A673 (cell line): ENCODE measurements around the gene PIGL. TPM values are rescaled to one million over a fixed set of nuclear protein-coding genes. Genes with fewer than 3 reads are reported as not detected.

Experiments used
- BruUV-seq: library from RNA; stranded (reverse); fragments of 400-500 nt; replicated peaks from 2 replicates; lab custom pipeline; 2021; lab: Mats Ljungman, UMichigan
- CTCF ChIA-PET: fragments of 300-600 bp; sonication (Branson Sonifier 250); formaldehyde crosslinking; loops from one replicate; lab custom pipeline; 2022; ENCODE audit warnings: antibody characterized with exemption; lab: Charles Lee
- POLR2A ChIA-PET: fragments of 300-600 bp; sonication (Branson Sonifier 250); formaldehyde crosslinking; loops from one replicate; lab custom pipeline; 2022; ENCODE audit warnings: antibody characterized with exemption; ENCODE audit not compliant: low non-redundant PET; lab: Charles Lee
- DNase-seq: peaks from one replicate; pipeline ENCODE4 v3.0.0-alpha.2; 2015; ENCODE audit warnings: low spot score
- H3K27ac ChIP-seq: fragments of 200-600 bp; sonication (generic); 2 replicates; pipeline ENCODE4 v1.5.1; 2016; ENCODE audit warnings: mixed run types, low read depth, mild to moderate bottlenecking, mixed read lengths, antibody characterized with exemption, low read length; ENCODE audit not compliant: poor library complexity, severe bottlenecking
- H3K27me3 ChIP-seq: fragments of 200-600 bp; sonication (generic); replicated peaks from 2 replicates; pipeline ENCODE4 v1.6.1; 2017; ENCODE audit warnings: mixed run types, low read depth, mild to moderate bottlenecking, mixed read lengths, antibody characterized with exemption, low read length; ENCODE audit not compliant: insufficient read depth, poor library complexity
- H3K36me3 ChIP-seq: fragments of 200-600 bp; sonication (generic); 2 replicates; pipeline ENCODE4 v1.6.1; 2016; ENCODE audit warnings: mixed run types, mild to moderate bottlenecking, mixed read lengths, antibody characterized with exemption, low read length; ENCODE audit not compliant: insufficient read depth, poor library complexity, severe bottlenecking
- H3K4me1 ChIP-seq: fragments of 200-600 bp; sonication (generic); 2 replicates; pipeline ENCODE4 v1.6.1; 2017; ENCODE audit warnings: mixed run types, mild to moderate bottlenecking, mixed read lengths, antibody characterized with exemption, low read length; ENCODE audit not compliant: insufficient read depth, poor library complexity, severe bottlenecking
- H3K4me3 ChIP-seq: fragments of 200-600 bp; sonication (generic); 2 replicates; pipeline ENCODE4 v1.5.1; 2016; ENCODE audit warnings: low read depth, mixed run types, mild to moderate bottlenecking, mixed read lengths, low read length; ENCODE audit not compliant: poor library complexity, severe bottlenecking
- H3K9me3 ChIP-seq: fragments of 200-600 bp; sonication (generic); 2 replicates; pipeline ENCODE4 v1.6.1; 2016; ENCODE audit warnings: mixed run types, low read depth, mild to moderate bottlenecking, mixed read lengths, antibody characterized with exemption, low read length; ENCODE audit not compliant: poor library complexity, severe bottlenecking
- EZH2 ChIP-seq: fragments of 200-600 bp; sonication (generic); IDR thresholded peaks from 2 replicates; pipeline ENCODE4 v1.6.1; 2017; ENCODE audit warnings: borderline replicate concordance, low read depth, mild to moderate bottlenecking, mixed read lengths, antibody characterized with exemption, low read length; ENCODE audit not compliant: poor library complexity, severe bottlenecking
- intact Hi-C: fragments of 100-400 bp; cut with micrococcal nuclease; formaldehyde crosslinking; loops from one replicate; pipeline ENCODE4 v1.10.0; 2022; ENCODE audit not compliant: unreplicated experiment
- total RNA-seq: library from RNA; stranded (reverse); gene quantifications from 2 replicates; pipeline ENCODE4 v1.2.3, GENCODE V29; 2021
- TF ChIP-seq, protein P1 (sequence below): fragments of 300-800, 200-600 bp; sonication (generic); conservative IDR thresholded peaks from 2 replicates; pipeline ENCODE4 v1.5.1; 2017; ENCODE audit warnings: low read depth, mild to moderate bottlenecking, antibody characterized with exemption, low read length, moderate library complexity, mixed read lengths

PIGL gene
- total RNA-seq, 1 experiment from 2014 or later = 31.7 TPM

DNA sequence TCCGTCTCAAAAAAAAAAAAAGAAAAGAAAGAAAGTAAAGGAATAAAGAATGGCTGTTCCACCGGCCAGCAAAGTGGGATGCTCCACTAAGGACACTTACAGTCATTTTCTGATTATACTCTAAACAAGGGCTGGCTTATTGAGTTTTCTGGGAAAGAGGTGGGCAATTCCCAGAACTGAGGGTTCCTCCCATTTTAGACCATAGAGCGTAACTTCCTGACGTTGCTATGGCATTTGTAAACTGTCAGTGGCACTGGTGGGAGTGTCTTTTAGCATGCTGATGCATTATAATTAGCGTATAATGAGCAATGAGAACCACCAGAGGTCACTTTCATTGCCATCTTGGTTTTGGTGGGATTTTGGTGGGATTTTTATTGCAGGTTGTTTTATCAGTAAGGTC is 58.0 kb downstream of the PIGL start:
- Histone ChIP-seq H3K36me3 (no peaks in the 10 kb centered on the region), H3K27ac (no peak overlapping the region), H3K9me3 (no peaks in the 10 kb centered on the region), H3K4me1 (no peaks in the 10 kb centered on the region), H3K4me3 (no peak overlapping the region), H3K27me3 (no peaks in the 10 kb centered on the region)
- ChIA-PET POLR2A (no interaction called here), CTCF (no interaction called here)
- DNase-seq = no peak
- BruUV-seq = no TSS peak
- intact Hi-C loops = no loop called here
- TF ChIP-seq EZH2 = no peak
- TF ChIP-seq, protein P1, sequence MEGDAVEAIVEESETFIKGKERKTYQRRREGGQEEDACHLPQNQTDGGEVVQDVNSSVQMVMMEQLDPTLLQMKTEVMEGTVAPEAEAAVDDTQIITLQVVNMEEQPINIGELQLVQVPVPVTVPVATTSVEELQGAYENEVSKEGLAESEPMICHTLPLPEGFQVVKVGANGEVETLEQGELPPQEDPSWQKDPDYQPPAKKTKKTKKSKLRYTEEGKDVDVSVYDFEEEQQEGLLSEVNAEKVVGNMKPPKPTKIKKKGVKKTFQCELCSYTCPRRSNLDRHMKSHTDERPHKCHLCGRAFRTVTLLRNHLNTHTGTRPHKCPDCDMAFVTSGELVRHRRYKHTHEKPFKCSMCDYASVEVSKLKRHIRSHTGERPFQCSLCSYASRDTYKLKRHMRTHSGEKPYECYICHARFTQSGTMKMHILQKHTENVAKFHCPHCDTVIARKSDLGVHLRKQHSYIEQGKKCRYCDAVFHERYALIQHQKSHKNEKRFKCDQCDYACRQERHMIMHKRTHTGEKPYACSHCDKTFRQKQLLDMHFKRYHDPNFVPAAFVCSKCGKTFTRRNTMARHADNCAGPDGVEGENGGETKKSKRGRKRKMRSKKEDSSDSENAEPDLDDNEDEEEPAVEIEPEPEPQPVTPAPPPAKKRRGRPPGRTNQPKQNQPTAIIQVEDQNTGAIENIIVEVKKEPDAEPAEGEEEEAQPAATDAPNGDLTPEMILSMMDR = no peak

DNA sequence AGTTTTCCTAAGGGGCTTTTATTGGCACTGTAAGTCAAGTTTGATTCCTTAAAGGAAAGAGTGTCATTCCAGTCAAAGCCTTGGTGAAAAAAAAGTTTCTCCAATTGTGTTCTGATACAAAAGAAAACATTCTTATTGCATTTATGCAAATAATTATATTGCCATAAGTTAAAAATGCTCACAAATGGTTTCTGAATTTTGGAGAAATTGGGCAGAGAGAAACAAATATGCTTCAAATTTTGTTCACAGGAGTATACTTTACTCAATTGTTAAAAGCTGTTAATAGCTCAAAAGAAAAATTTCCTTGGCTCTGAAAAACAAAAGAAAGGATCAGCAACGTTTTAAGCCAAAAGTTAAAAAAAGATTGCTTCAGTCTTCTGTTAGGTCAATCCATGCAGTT is 60.2 kb downstream of the PIGL start:
- no peaks in the 10 kb centered on the region for H3K27me3 ChIP-seq
- no peaks in the 10 kb centered on the region for H3K4me1 ChIP-seq
- H3K4me3 ChIP-seq = no peak overlapping the region
- intact Hi-C loops = no loop called here
- no TSS peak for BruUV-seq
- DNase-seq = no peak
- H3K9me3 ChIP-seq = no peaks in the 10 kb centered on the region
- ChIA-PET CTCF (no interaction called here), POLR2A (no interaction called here)
- H3K36me3 ChIP-seq = no peaks in the 10 kb centered on the region
- no peak for TF ChIP-seq EZH2
- H3K27ac ChIP-seq = no peak overlapping the region

GRCh38 chr17:16281351-16281750 is 64.3 kb downstream of the PIGL start:
- Histone ChIP-seq H3K4me1 (peaks cover 8% of the 10 kb centered on the region), H3K27ac (no peak overlapping the region), H3K36me3 (no peaks in the 10 kb centered on the region), H3K9me3 (no peaks in the 10 kb centered on the region), H3K4me3 (no peak overlapping the region), H3K27me3 (no peaks in the 10 kb centered on the region)
- no peak for TF ChIP-seq EZH2
- TF ChIP-seq, protein P1 = no peak
- ChIA-PET CTCF (no interaction called here), POLR2A (no interaction called here)
- DNase-seq = no peak
- intact Hi-C loops = no loop called here
- no TSS peak for BruUV-seq

DNA sequence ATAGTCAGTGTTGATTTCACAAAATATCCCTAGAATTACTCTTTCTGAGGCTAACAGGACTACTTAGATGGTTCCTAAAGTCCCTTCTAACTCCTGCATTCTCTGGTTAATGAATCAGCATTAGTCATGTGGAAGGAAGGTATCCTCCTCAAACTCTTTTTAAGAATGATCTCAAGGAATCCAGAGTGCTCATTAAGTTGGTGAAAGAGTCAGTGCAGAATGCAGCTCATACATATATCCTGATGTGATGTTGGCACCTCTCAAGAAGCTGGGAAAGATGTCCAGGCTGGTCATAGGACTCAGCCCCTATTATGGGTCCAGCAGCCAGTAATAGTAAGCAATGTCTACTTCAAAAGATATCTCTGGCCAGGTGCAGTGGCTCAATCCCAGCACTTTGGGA is 65.5 kb downstream of the PIGL start:
- POLR2A ChIA-PET = no interaction called here

More for the DNA sequence above, 65.5 kb downstream of the PIGL start:
- BruUV-seq = no TSS peak
- CTCF ChIA-PET = no interaction called here
- Histone ChIP-seq H3K9me3 (no peaks in the 10 kb centered on the region), H3K4me1 (peaks cover 12% of the 10 kb centered on the region), H3K36me3 (no peaks in the 10 kb centered on the region), H3K4me3 (no peak overlapping the region), H3K27ac (no peak overlapping the region), H3K27me3 (no peaks in the 10 kb centered on the region)
- no peak for DNase-seq
- intact Hi-C loops = no loop called here
- TF ChIP-seq, protein P1 = no peak
- TF ChIP-seq EZH2 = no peak
